MM.1S (cell line): ENCODE measurements around the gene CHN1.

ENCODE experiments used
- EZH2 ChIP-seq: fragments of 300-600 bp; sonication (generic); optimal IDR thresholded peaks from 2 replicates; pipeline ENCODE3; 2017; ENCODE audit warnings: low read depth, mild to moderate bottlenecking, antibody characterized with exemption, low read length, mixed read lengths
- TF ChIP-seq, protein P1 (sequence below): fragments of 300-600 bp; sonication (generic); IDR thresholded peaks from 2 replicates; pipeline ENCODE4 v1.5.1; 2016; ENCODE audit warnings: antibody characterized with exemption, low read length, mixed read lengths

- TF ChIP-seq, protein P1, sequence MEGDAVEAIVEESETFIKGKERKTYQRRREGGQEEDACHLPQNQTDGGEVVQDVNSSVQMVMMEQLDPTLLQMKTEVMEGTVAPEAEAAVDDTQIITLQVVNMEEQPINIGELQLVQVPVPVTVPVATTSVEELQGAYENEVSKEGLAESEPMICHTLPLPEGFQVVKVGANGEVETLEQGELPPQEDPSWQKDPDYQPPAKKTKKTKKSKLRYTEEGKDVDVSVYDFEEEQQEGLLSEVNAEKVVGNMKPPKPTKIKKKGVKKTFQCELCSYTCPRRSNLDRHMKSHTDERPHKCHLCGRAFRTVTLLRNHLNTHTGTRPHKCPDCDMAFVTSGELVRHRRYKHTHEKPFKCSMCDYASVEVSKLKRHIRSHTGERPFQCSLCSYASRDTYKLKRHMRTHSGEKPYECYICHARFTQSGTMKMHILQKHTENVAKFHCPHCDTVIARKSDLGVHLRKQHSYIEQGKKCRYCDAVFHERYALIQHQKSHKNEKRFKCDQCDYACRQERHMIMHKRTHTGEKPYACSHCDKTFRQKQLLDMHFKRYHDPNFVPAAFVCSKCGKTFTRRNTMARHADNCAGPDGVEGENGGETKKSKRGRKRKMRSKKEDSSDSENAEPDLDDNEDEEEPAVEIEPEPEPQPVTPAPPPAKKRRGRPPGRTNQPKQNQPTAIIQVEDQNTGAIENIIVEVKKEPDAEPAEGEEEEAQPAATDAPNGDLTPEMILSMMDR, result no peak
- no peak for TF ChIP-seq EZH2
Observed at GRCh38 chr2:174931724-174932123, 73.5 kb downstream of the CHN1 start.
